Measurements from ENCODE around the gene PODN. TPM values are rescaled to one million over a fixed set of nuclear protein-coding genes. Genes with fewer than 3 reads are reported as not detected.

PODN gene
- total RNA-seq, 1 experiment from 2014 or later, result not detected

- Mint-ChIP-seq H3K4me3 (ENCODE audit: unreplicated experiment) (no peak overlapping the region), H3K9me3 (ENCODE audit: unreplicated experiment) (no peaks in the 10 kb centered on the region), H3K36me3 (ENCODE audit: insufficient read depth, unreplicated experiment) (no peaks in the 10 kb centered on the region), H3K4me1 (ENCODE audit: insufficient read depth, unreplicated experiment) (peaks cover 8% of the 10 kb centered on the region), H3K27me3 (ENCODE audit: insufficient read depth, unreplicated experiment) (no peaks in the 10 kb centered on the region), H3K27ac (ENCODE audit: low read depth, unreplicated experiment) (no peak overlapping the region)
- TF ChIP-seq CTCF (IDR thresholded peaks at IDR 0.05; ENCODE audit: unreplicated experiment), result no peak
- ChIA-PET CTCF (interaction anchor here (0.7 kb wide), 1 partner anchor 14 kb away, joined by 3 read pairs; no protein-coding TSS in a partner anchor), POLR2A (interaction anchor here (0.5 kb wide), 1 partner anchor 1874 kb away, joined by 3 read pairs; no protein-coding TSS in a partner anchor)
- DNase-seq (ENCODE audit: unreplicated experiment), result no peak
- intact Hi-C loops (cut with micrococcal nuclease), result no loop called here
- BruUV-seq (replicated peaks), result no TSS peak
Measured at GRCh38 chr1:53080041-53080440, 18.0 kb downstream of the PODN start.

GRCh38 chr1:53080769-53081168 is 18.8 kb downstream of the PODN start:
- TF ChIP-seq CTCF (IDR thresholded peaks at IDR 0.05; ENCODE audit: unreplicated experiment), result no peak
- no peaks in the 10 kb centered on the region for H3K36me3 Mint-ChIP-seq (ENCODE audit: insufficient read depth, unreplicated experiment)
- BruUV-seq (replicated peaks), result no TSS peak
- H3K27me3 Mint-ChIP-seq (ENCODE audit: insufficient read depth, unreplicated experiment), result no peaks in the 10 kb centered on the region
- intact Hi-C loops (cut with micrococcal nuclease), result no loop called here
- no peak for DNase-seq (ENCODE audit: unreplicated experiment)
- no peak overlapping the region for H3K4me3 Mint-ChIP-seq (ENCODE audit: unreplicated experiment)
- no peaks in the 10 kb centered on the region for H3K9me3 Mint-ChIP-seq (ENCODE audit: unreplicated experiment)
- no peak overlapping the region for H3K27ac Mint-ChIP-seq (ENCODE audit: low read depth, unreplicated experiment)
- CTCF ChIA-PET, result interaction anchor here (0.6 to 0.7 kb wide), 2 partner anchors 15 to 106 kb away, joined by 3 read pairs; no protein-coding TSS in a partner anchor
- H3K4me1 Mint-ChIP-seq (ENCODE audit: insufficient read depth, unreplicated experiment), result peaks cover 8% of the 10 kb centered on the region
- POLR2A ChIA-PET, result no interaction called here

GRCh38 chr1:53081384-53082066 is 19.5 kb downstream of the PODN start:
- Mint-ChIP-seq H3K27me3 (ENCODE audit: insufficient read depth, unreplicated experiment) (no peaks in the 10 kb centered on the region), H3K4me3 (ENCODE audit: unreplicated experiment) (no peak overlapping the region), H3K36me3 (ENCODE audit: insufficient read depth, unreplicated experiment) (no peaks in the 10 kb centered on the region), H3K4me1 (ENCODE audit: insufficient read depth, unreplicated experiment) (peaks cover 8% of the 10 kb centered on the region), H3K27ac (ENCODE audit: low read depth, unreplicated experiment) (no peak overlapping the region), H3K9me3 (ENCODE audit: unreplicated experiment) (no peaks in the 10 kb centered on the region)
- intact Hi-C loops (cut with micrococcal nuclease), result no loop called here
- no peak for TF ChIP-seq CTCF (IDR thresholded peaks at IDR 0.05; ENCODE audit: unreplicated experiment)
- POLR2A ChIA-PET, result no interaction called here
- DNase-seq (ENCODE audit: unreplicated experiment), result no peak
- no TSS peak for BruUV-seq (replicated peaks)
- CTCF ChIA-PET, result interaction anchor here (0.6 kb wide), 1 partner anchor 105 kb away, joined by 3 read pairs; no protein-coding TSS in a partner anchor

GRCh38 chr1:53082826-53083455 is 20.9 kb downstream of the PODN start:
- ChIA-PET CTCF (no interaction called here), POLR2A (interaction anchor here (0.6 kb wide), 1 partner anchor 36 kb away, joined by 3 read pairs; no protein-coding TSS in a partner anchor)
- H3K4me3 Mint-ChIP-seq (ENCODE audit: unreplicated experiment), result no peak overlapping the region
- no peaks in the 10 kb centered on the region for H3K9me3 Mint-ChIP-seq (ENCODE audit: unreplicated experiment)
- no peak for TF ChIP-seq CTCF (IDR thresholded peaks at IDR 0.05; ENCODE audit: unreplicated experiment)
- no TSS peak for BruUV-seq (replicated peaks)
- no peak overlapping the region for H3K27ac Mint-ChIP-seq (ENCODE audit: low read depth, unreplicated experiment)
- peaks cover 8% of the 10 kb centered on the region for H3K4me1 Mint-ChIP-seq (ENCODE audit: insufficient read depth, unreplicated experiment)
- DNase-seq (ENCODE audit: unreplicated experiment), result no peak
- H3K27me3 Mint-ChIP-seq (ENCODE audit: insufficient read depth, unreplicated experiment), result no peaks in the 10 kb centered on the region
- H3K36me3 Mint-ChIP-seq (ENCODE audit: insufficient read depth, unreplicated experiment), result no peaks in the 10 kb centered on the region
- intact Hi-C loops (cut with micrococcal nuclease), result no loop called here
